ENCODE results near the gene TDRD7. TPM values are rescaled to one million over a fixed set of nuclear protein-coding genes. Genes with fewer than 3 reads are reported as not detected.

The TDRD7 gene
- polyA plus RNA-seq, 1 donor (not counting 4 experiments of a cell fraction or from before 2014, with no cell fraction given) = 10.5 TPM

GRCh38 chr9:97368964-97369363, 42.9 kb upstream of the TDRD7 start:
- H3K9me1 ChIP-seq (ENCODE audit: control insufficient read depth, extremely low read depth, insufficient read depth, low read length) = no peaks in the 10 kb centered on the region
- H3K27me3 ChIP-seq (ENCODE audit: control insufficient read depth, extremely low read depth, insufficient read depth, low read length) = no peaks in the 10 kb centered on the region
- H2AFZ ChIP-seq (ENCODE audit: control insufficient read depth, low read length) = no peak overlapping the region
- peaks cover 3% of the 10 kb centered on the region for H3K4me1 ChIP-seq (ENCODE audit: control insufficient read depth, extremely low read depth, insufficient read depth, low read length)
- dilution Hi-C loops (cut with MboI; ENCODE audit: extremely low pct_ligation_motif_present, low sequenced_read_pairs) = no loop called here
- no peak overlapping the region for H3K9ac ChIP-seq (ENCODE audit: control insufficient read depth, extremely low read depth, insufficient read depth, low read length)
- no peak overlapping the region for H3K27ac ChIP-seq (ENCODE audit: control insufficient read depth, insufficient read depth, low read length)
- no peaks in the 10 kb centered on the region for H3K36me3 ChIP-seq (ENCODE audit: control insufficient read depth in 2 of 2, extremely low read depth in 1 of 2, insufficient read depth in 2 of 2, low read length in 2 of 2)
- TF ChIP-seq, protein P1, sequence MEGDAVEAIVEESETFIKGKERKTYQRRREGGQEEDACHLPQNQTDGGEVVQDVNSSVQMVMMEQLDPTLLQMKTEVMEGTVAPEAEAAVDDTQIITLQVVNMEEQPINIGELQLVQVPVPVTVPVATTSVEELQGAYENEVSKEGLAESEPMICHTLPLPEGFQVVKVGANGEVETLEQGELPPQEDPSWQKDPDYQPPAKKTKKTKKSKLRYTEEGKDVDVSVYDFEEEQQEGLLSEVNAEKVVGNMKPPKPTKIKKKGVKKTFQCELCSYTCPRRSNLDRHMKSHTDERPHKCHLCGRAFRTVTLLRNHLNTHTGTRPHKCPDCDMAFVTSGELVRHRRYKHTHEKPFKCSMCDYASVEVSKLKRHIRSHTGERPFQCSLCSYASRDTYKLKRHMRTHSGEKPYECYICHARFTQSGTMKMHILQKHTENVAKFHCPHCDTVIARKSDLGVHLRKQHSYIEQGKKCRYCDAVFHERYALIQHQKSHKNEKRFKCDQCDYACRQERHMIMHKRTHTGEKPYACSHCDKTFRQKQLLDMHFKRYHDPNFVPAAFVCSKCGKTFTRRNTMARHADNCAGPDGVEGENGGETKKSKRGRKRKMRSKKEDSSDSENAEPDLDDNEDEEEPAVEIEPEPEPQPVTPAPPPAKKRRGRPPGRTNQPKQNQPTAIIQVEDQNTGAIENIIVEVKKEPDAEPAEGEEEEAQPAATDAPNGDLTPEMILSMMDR (optimal IDR thresholded peaks at IDR 0.05 in 1 of 3, IDR thresholded peaks at IDR 0.05 in 1 of 3, conservative IDR thresholded peaks at IDR 0.05 in 1 of 3; ENCODE audit: extremely low read depth in 1 of 3, insufficient read depth in 2 of 3, low read length in 3 of 3) = no peak
- no peak for TF ChIP-seq EZH2 (IDR thresholded peaks at IDR 0.05; ENCODE audit: low read length)
- FAIRE-seq (no peak), DNase-seq (ENCODE audit: low read depth, low spot score) (no peak)
- no peak overlapping the region for H3K4me2 ChIP-seq (ENCODE audit: control insufficient read depth, extremely low read depth, insufficient read depth, low read depth, low read length)
- H3K9me3 ChIP-seq (ENCODE audit: control insufficient read depth, low read depth, low read length) = no peaks in the 10 kb centered on the region
- H4K20me1 ChIP-seq (ENCODE audit: control insufficient read depth, extremely low read depth, insufficient read depth, low read length) = no peaks in the 10 kb centered on the region
- no peaks in the 10 kb centered on the region for H3K79me2 ChIP-seq (ENCODE audit: control insufficient read depth, insufficient read depth, low read length)
- H3K4me3 ChIP-seq (ENCODE audit: control insufficient read depth in 2 of 3, extremely low read depth in 1 of 3, insufficient read depth in 2 of 3, low read depth in 1 of 3, low read length in 3 of 3) = no peak overlapping the region

DNA sequence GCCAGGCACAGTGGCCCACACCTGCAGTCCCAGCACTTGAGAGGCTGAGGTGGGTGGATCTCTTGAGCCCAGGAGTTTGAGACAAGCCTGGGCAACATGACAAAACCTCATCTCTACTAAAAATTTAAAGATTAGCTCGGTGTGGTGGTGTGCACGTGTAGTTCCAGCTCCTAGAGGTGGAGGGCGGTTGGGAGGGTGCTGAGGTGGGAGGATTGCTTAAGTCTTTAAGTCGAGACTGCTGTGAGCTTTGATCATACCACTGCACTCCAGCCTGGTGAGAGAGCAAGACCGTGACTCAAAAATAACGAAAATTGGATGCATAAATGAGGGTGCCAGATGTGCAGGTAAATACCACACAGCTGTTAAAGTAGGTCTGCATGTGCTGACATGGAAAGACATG, 39.3 kb upstream of the TDRD7 start:
- TF ChIP-seq, protein P1 (optimal IDR thresholded peaks at IDR 0.05 in 1 of 3, IDR thresholded peaks at IDR 0.05 in 1 of 3, conservative IDR thresholded peaks at IDR 0.05 in 1 of 3; ENCODE audit: extremely low read depth in 1 of 3, insufficient read depth in 2 of 3, low read length in 3 of 3) = no peak
- no peak for TF ChIP-seq EZH2 (IDR thresholded peaks at IDR 0.05; ENCODE audit: low read length)
- Histone ChIP-seq H3K36me3 (ENCODE audit: control insufficient read depth in 2 of 2, extremely low read depth in 1 of 2, insufficient read depth in 2 of 2, low read length in 2 of 2) (no peaks in the 10 kb centered on the region), H4K20me1 (ENCODE audit: control insufficient read depth, extremely low read depth, insufficient read depth, low read length) (no peaks in the 10 kb centered on the region), H3K4me3 (ENCODE audit: control insufficient read depth in 2 of 3, extremely low read depth in 1 of 3, insufficient read depth in 2 of 3, low read depth in 1 of 3, low read length in 3 of 3) (no peak overlapping the region), H3K27ac (ENCODE audit: control insufficient read depth, insufficient read depth, low read length) (no peak overlapping the region), H3K79me2 (ENCODE audit: control insufficient read depth, insufficient read depth, low read length) (no peaks in the 10 kb centered on the region), H3K4me1 (ENCODE audit: control insufficient read depth, extremely low read depth, insufficient read depth, low read length) (no peaks in the 10 kb centered on the region), H3K4me2 (ENCODE audit: control insufficient read depth, extremely low read depth, insufficient read depth, low read depth, low read length) (no peak overlapping the region), H2AFZ (ENCODE audit: control insufficient read depth, low read length) (no peak overlapping the region), H3K9ac (ENCODE audit: control insufficient read depth, extremely low read depth, insufficient read depth, low read length) (no peak overlapping the region), H3K9me3 (ENCODE audit: control insufficient read depth, low read depth, low read length) (no peaks in the 10 kb centered on the region), H3K27me3 (ENCODE audit: control insufficient read depth, extremely low read depth, insufficient read depth, low read length) (no peaks in the 10 kb centered on the region), H3K9me1 (ENCODE audit: control insufficient read depth, extremely low read depth, insufficient read depth, low read length) (no peaks in the 10 kb centered on the region)
- DNase-seq (ENCODE audit: low read depth, low spot score) (no peak), FAIRE-seq (no peak)
- dilution Hi-C loops (cut with MboI; ENCODE audit: extremely low pct_ligation_motif_present, low sequenced_read_pairs) = no loop called here

Data from keratinocyte (primary cell).